Measurements from ENCODE around the gene CTDSP1.

Gene CTDSP1

GRCh38 chr2:218399391-218400166 lies at the start of gene CTDSP1:
TSS of gene CTDSP1 (plus strand) at chr2:218399868. CDS start at chr2:218400091, 223 bp downstream.
- DNase-seq (ENCODE audit: low read depth), result peak; percentile 84

- DNase-seq (ENCODE audit: low read depth), result no peak
These were observed 45.6 kb upstream of the CTDSP1 start for GRCh38 chr2:218354045-218354444.

DNA sequence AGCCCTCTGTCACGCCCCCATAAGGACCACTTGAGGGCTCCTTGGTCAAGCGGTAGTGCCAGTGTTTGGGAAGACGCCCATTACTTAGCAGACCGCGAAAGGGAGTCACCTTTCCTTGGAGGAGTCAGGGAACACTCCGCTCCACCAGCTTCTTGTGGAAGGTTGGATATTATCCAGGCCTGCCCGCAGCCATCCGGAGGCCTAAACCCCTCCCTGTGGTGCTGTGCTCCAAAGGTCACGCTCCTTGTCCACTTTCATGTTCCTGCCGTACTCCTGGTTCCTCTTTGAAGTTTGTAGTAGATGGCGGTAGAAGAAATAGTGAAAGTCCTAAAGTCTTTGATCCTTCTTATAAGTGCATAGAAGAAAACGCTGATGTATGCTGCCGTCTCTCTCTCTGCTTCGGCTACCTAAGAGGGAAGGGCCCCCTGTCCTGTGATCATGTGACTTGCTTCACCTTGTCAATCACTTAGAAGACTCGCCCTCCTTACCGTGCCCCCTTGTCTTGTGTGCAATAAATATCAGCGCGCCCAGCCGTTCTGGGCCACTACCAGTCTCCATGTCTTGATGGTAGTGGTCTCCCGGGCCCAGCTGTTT lies 44.7 kb upstream of the CTDSP1 start:
- no peak for DNase-seq (ENCODE audit: low read depth)

GRCh38 chr2:218357236-218358177 lies 42.2 kb upstream of the CTDSP1 start:
- no peak for DNase-seq (ENCODE audit: low read depth)

- DNase-seq (ENCODE audit: low read depth), result no peak
These were observed 39.2 kb upstream of the CTDSP1 start for GRCh38 chr2:218360453-218360852.

DNA sequence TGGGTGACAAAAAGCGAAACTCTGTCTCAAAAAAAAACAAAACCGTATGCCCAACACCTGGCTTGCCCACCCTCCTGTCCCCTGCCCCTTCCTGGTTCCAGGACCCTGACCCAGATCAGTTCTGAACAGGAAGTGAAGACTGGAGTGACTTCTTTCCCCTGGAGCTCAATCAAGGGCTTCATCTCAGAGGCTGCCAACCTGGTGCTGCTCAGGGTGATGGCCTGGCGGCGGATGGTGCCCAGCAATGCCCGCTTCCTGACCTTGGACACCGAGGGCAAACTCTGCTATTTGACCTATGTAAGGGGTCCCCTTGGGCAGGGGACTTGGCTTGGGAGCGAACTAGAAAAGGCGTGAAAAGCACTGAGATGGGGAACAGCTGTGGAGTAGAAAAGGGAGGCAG lies 37.1 kb upstream of the CTDSP1 start:
- no peak for DNase-seq (ENCODE audit: low read depth)

- DNase-seq (ENCODE audit: low read depth), result no peak
These were observed 35.9 kb upstream of the CTDSP1 start for GRCh38 chr2:218363736-218364135.

GRCh38 chr2:218364196-218364595 lies 35.5 kb upstream of the CTDSP1 start:
- no peak for DNase-seq (ENCODE audit: low read depth)

GRCh38 chr2:218366621-218367414 lies 32.9 kb upstream of the CTDSP1 start:
- no peak for DNase-seq (ENCODE audit: low read depth)

GRCh38 chr2:218367415-218368149 lies 32.1 kb upstream of the CTDSP1 start:
- DNase-seq (ENCODE audit: low read depth), result peak; percentile 52

GRCh38 chr2:218368150-218368528 lies 31.5 kb upstream of the CTDSP1 start:
- no peak for DNase-seq (ENCODE audit: low read depth)

DNA sequence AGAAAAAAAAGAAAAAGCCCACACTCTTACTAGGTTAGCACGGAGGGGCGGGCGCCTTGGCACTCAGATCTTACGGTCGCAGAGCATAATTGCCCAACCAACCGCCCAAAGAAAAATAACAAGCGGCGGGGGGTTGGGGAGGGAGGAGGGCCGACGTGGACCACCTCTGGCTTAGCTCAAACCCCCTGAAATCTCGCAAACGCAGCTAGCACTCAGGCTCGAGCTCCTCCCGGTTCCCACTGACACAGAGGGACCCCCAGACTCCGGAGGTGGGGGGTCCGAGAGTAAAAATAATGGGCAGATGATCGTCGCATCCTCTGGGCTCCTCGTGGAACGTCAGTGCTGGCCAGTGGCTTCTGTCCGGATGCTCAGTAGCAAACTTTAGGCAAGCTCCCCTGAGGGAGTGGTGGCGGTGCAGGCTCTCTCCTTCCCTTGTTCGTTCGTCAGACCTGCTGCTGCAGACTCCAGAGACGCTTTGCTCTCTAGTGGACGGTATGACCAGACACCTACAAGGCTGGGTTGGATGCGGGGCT lies 31.0 kb upstream of the CTDSP1 start:
- no peak for DNase-seq (ENCODE audit: low read depth)

DNA sequence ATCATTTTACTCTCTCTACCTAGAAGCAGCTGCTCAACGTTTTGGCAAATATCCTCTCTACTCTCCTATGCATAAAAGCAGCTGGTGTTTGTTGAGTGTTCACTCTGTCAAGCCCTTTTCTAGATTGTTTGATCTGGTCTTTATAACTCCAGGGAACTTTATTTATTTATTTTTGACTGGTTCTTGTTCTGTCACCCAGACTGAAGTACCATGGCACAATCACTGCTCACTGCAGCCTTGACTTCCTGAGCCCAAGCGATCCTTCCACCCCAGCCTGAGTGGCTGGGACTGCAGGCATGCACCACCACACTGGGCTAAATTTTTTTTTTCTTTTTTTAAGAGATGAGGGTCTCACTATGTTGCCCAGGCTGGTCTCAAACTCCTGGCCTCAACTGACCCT lies 30.3 kb upstream of the CTDSP1 start:
- DNase-seq (ENCODE audit: low read depth), result no peak

DNA sequence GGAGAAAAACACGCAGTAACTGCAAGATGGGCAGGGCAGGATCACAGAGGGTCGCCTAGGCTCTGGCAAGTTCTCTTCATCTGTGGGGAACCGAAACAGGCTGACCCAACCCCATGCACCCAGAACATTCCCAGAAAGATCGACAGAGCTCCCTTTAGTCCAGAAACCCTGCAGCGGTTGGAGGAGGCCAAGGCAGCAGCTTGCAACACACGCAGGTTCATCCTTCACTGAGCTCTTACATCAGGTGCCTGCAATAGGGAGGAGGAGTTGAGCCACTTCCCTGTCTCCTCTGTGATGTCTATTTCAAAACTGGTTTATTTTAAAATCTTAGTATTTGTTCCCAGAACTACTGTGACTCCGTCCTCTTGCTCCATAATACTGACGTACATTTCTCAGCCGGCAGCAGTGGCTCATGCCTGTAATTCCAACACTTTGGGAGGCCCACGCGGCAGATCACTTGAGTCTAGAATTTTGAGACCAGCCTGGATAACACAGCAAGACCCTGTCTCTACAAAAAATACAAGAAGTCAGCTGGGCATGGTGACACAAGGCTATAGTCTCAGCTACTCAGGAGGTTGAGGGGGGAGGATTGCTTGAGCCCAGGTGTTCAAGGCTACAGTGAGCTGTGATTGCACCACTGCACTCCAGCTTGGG lies 29.1 kb upstream of the CTDSP1 start:
- DNase-seq (ENCODE audit: low read depth), result no peak

GRCh38 chr2:218371983-218372350 lies 27.7 kb upstream of the CTDSP1 start:
- DNase-seq (ENCODE audit: low read depth), result no peak

DNA sequence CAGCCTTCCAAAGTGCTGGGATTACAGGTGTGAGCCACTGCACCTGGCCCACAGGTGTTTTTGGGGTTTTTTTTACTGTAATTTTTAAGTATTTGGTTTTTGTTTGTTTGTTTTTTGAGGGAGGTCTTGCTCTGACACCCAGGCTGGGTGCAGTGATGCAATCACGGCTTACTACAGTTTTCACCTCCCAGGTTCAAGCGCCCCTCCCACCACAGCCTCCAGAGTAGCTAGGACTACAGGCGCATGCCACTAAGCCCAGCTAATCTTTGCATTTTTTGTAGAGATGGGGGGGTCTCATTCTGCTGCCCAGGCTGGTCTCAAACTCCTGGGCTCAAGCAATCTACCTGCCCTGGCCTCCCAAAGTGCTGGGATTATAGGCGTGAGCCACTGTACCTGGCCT lies 24.9 kb upstream of the CTDSP1 start:
- no peak for DNase-seq (ENCODE audit: low read depth)

GRCh38 chr2:218375212-218375611 lies 24.5 kb upstream of the CTDSP1 start:
- no peak for DNase-seq (ENCODE audit: low read depth)

DNA sequence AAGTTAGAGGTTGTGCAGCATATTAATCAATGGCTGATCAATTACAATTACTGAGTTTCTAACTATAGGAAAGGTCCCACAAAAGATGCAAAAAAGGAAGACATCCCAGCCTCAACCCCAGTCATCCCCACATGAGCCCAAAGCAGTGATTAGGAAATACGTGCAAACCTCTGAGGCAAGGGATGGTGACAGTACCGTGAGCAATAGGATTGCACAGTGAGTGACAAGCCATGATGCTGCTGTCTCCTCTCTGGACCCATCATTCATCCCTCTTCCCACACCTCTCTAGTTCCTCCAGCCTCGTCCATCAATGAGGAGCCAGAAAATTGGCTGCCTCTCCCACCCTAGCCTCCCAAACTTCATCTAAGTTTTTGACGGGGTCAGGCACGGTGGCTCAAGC lies 21.6 kb upstream of the CTDSP1 start:
- no peak for DNase-seq (ENCODE audit: low read depth)

- no peak for DNase-seq (ENCODE audit: low read depth)
These were observed 17.7 kb upstream of the CTDSP1 start, which contains the start of gene SLC11A1 for GRCh38 chr2:218381916-218382366. TSS of gene SLC11A1 (plus strand) at chr2:218382273. CDS start at chr2:218382369, 96 bp downstream.

DNA sequence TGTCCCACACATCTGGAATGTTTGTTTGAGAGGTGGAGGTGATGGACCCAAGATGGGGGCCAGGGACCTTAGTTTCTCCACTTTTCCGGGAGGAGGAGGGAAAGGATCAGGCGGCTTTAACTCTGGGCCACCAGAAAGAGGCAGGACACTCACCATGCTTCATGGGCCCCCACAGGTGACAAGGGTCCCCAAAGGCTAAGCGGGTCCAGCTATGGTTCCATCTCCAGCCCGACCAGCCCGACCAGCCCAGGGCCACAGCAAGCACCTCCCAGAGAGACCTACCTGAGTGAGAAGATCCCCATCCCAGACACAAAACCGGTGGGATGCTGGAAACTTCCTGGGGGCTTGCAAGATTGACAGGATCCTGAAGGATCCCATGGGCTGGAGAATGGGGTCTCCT lies 16.9 kb upstream of the CTDSP1 start:
- DNase-seq (ENCODE audit: low read depth), result no peak

All from activated T-cell treated with anti-CD3 and anti-CD28 coated beads for 1 hour (primary cell).